HCT116 (cell line): Measurements from ENCODE around the gene CIDEC.

Experiments used
- POLR2A ChIP-seq: IDR thresholded peaks from 2 replicates; pipeline ENCODE4 v1.7.0; 2011; ENCODE audit warnings: borderline replicate concordance; ENCODE audit not compliant: insufficient read depth, insufficient read length; ENCODE audit errors: extremely low read depth
- POLR2AphosphoS5 ChIP-seq: IDR thresholded peaks from 2 replicates; pipeline ENCODE4 v1.6.1; 2011; ENCODE audit warnings: mild to moderate bottlenecking, low read depth, low read length, moderate library complexity

- TF ChIP-seq POLR2A, result no peak
- TF ChIP-seq POLR2AphosphoS5, result no peak
Observed at GRCh38 chr3:9897408-9898372, 17.6 kb upstream of the CIDEC start.
